PC-3 (cell line): ENCODE results near the gene PPP4R4. TPM values are rescaled to one million over a fixed set of nuclear protein-coding genes. Genes with fewer than 3 reads are reported as not detected.
"Not testable (repeated sequence)": the region's sequence is repeated elsewhere in the genome, so short reads cannot be mapped to it uniquely, and the experiment has no call there.

Experiments
- ATAC-seq: fragments of 200-7000 bp; cut with Tn5 transposase; 2 replicates; pipeline ENCODE4 v1.9.1; 2020; ENCODE audit warnings: mild to moderate bottlenecking, moderate library complexity
- BruUV-seq: library from RNA; stranded (reverse); fragments of 400-500 nt; replicated peaks from 2 replicates; lab custom pipeline; 2021; lab: Mats Ljungman, UMichigan
- CTCF ChIA-PET: fragments of 300-600 bp; sonication (Branson Sonifier 250); formaldehyde crosslinking; loops from one replicate; lab custom pipeline; 2022; ENCODE audit warnings: antibody characterized with exemption; lab: Charles Lee
- POLR2A ChIA-PET: fragments of 300-600 bp; sonication (Branson Sonifier 250); formaldehyde crosslinking; loops from one replicate; lab custom pipeline; 2022; ENCODE audit warnings: antibody characterized with exemption; ENCODE audit not compliant: unreplicated experiment; lab: Charles Lee
- DNase-seq: peaks from one replicate; pipeline ENCODE4 v3.0.0-alpha.2; 2015
- H2AFZ ChIP-seq: fragments of 300-600 bp; sonication (generic); 2 replicates; pipeline ENCODE4 v1.6.0; 2016; ENCODE audit warnings: antibody characterized with exemption, low read length
- H3F3A ChIP-seq: fragments of 300-600 bp; sonication (generic); one replicate; pipeline ENCODE4 v1.6.0; 2017; ENCODE audit warnings: antibody characterized with exemption, low read length, control low read depth, mild to moderate bottlenecking; ENCODE audit not compliant: unreplicated experiment
- H3K27ac ChIP-seq: fragments of 300-600 bp; sonication (generic); 2 replicates; pipeline ENCODE4 v1.5.1; 2016; ENCODE audit warnings: mild to moderate bottlenecking, low read length
- H3K27me3 ChIP-seq: fragments of 300-600 bp; sonication (generic); 2 replicates; pipeline ENCODE4 v1.6.1; 2016; ENCODE audit warnings: low read length, mixed read lengths
- H3K36me3 ChIP-seq: fragments of 300-600 bp; sonication (generic); 2 replicates; pipeline ENCODE4 v1.6.1; 2016; ENCODE audit warnings: low read depth, mixed run types, low read length, mixed read lengths
- H3K4me1 ChIP-seq: fragments of 300-600 bp; sonication (generic); 2 replicates; pipeline ENCODE4 v1.5.1; 2016; ENCODE audit warnings: low read length; ENCODE audit not compliant: insufficient read depth
- H3K4me2 ChIP-seq: fragments of 300-600 bp; sonication (generic); 2 replicates; pipeline ENCODE4 v1.6.0; 2016; ENCODE audit warnings: low read length
- H3K4me3 ChIP-seq: fragments of 300-600 bp; sonication (generic); 2 replicates; pipeline ENCODE4 v1.5.1; 2016; ENCODE audit warnings: mild to moderate bottlenecking, low read length, mixed read lengths
- H3K79me2 ChIP-seq: fragments of 300-600 bp; sonication (generic); 2 replicates; pipeline ENCODE4 v1.6.1; 2017; ENCODE audit warnings: low read length, mixed read lengths
- H3K9ac ChIP-seq: fragments of 300-600 bp; sonication (generic); 2 replicates; pipeline ENCODE4 v1.6.0; 2016; ENCODE audit warnings: mild to moderate bottlenecking, low read length
- H3K9me2 ChIP-seq: fragments of 300-600 bp; sonication (generic); replicated peaks from 2 replicates; pipeline ENCODE4 v1.6.1; 2016; ENCODE audit warnings: mixed run types, low read length, mixed read lengths
- H3K9me3 ChIP-seq: fragments of 300-600 bp; sonication (generic); 2 replicates; pipeline ENCODE4 v1.6.1; 2016; ENCODE audit warnings: low read length, mixed read lengths
- H4K20me1 ChIP-seq: fragments of 300-600 bp; sonication (generic); 2 replicates; pipeline ENCODE4 v1.6.1; 2016; ENCODE audit warnings: low read length, mixed read lengths
- EZH2 ChIP-seq: fragments of 300-600 bp; sonication (generic); IDR thresholded peaks from one replicate; pipeline ENCODE4 v1.6.1; 2017; ENCODE audit warnings: antibody characterized with exemption, mild to moderate bottlenecking, low read length; ENCODE audit not compliant: unreplicated experiment
- EZH2phosphoT487 ChIP-seq: fragments of 300-600 bp; sonication (generic); IDR thresholded peaks from 2 replicates; pipeline ENCODE4 v1.6.1; 2018; ENCODE audit warnings: mild to moderate bottlenecking, antibody characterized with exemption, low read length, borderline replicate concordance
- intact Hi-C: fragments of 100-400 bp; cut with micrococcal nuclease; formaldehyde crosslinking; loops from 2 replicates; pipeline ENCODE4 v1.9.0; 2023
- total RNA-seq: library from RNA; depleted of rRNA; stranded (reverse); fragments of >200 nt; gene quantifications from 2 replicates; pipeline ENCODE4 v1.2.3, GENCODE V29; 2014
- TF ChIP-seq, protein P1 (sequence below): fragments of 300-600 bp; sonication (generic); conservative IDR thresholded peaks from 2 replicates; pipeline ENCODE4 v1.5.1; 2017; ENCODE audit warnings: antibody characterized with exemption, low read depth, mild to moderate bottlenecking, low read length

The PPP4R4 gene
- total RNA-seq, 1 experiment from 2014 or later: 0.11 TPM

DNA sequence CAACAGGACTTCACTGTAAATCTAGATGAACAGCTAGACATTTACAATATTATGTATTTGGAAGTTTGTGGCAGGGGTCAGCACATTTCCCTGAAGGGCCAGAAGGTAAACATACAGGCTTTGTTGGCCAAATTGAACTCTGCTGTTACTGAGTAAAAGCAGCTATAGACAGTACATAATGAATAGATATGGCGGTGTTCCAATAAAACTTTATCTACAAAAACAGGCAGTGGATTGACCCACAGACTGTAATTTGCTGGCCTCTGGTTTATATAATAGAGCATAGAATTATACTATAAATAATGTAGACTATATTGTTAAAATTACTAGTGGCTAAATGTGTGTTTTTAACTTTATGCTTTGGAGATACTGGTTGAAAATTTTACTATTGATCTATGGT lies 93.2 kb downstream of the PPP4R4 start:
- H3K9me3 ChIP-seq: no peaks in the 10 kb centered on the region
- H4K20me1 ChIP-seq: no peaks in the 10 kb centered on the region
- no peaks in the 10 kb centered on the region for H3K79me2 ChIP-seq
- H3F3A ChIP-seq: no peaks in the 10 kb centered on the region
- no peak for TF ChIP-seq EZH2phosphoT487
- TF ChIP-seq EZH2: no peak
- TF ChIP-seq, protein P1, sequence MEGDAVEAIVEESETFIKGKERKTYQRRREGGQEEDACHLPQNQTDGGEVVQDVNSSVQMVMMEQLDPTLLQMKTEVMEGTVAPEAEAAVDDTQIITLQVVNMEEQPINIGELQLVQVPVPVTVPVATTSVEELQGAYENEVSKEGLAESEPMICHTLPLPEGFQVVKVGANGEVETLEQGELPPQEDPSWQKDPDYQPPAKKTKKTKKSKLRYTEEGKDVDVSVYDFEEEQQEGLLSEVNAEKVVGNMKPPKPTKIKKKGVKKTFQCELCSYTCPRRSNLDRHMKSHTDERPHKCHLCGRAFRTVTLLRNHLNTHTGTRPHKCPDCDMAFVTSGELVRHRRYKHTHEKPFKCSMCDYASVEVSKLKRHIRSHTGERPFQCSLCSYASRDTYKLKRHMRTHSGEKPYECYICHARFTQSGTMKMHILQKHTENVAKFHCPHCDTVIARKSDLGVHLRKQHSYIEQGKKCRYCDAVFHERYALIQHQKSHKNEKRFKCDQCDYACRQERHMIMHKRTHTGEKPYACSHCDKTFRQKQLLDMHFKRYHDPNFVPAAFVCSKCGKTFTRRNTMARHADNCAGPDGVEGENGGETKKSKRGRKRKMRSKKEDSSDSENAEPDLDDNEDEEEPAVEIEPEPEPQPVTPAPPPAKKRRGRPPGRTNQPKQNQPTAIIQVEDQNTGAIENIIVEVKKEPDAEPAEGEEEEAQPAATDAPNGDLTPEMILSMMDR: no peak
- no peak overlapping the region for H2AFZ ChIP-seq
- ATAC-seq (no peak), DNase-seq (no peak)
- H3K27ac ChIP-seq: no peak overlapping the region
- H3K36me3 ChIP-seq: no peaks in the 10 kb centered on the region
- no TSS peak for BruUV-seq
- H3K9ac ChIP-seq: no peak overlapping the region
- no peak overlapping the region for H3K4me3 ChIP-seq
- ChIA-PET POLR2A (no interaction called here), CTCF (no interaction called here)
- intact Hi-C loops: no loop called here
- H3K27me3 ChIP-seq: no peaks in the 10 kb centered on the region
- H3K4me1 ChIP-seq: no peaks in the 10 kb centered on the region
- H3K4me2 ChIP-seq: no peak overlapping the region
- no peaks in the 10 kb centered on the region for H3K9me2 ChIP-seq

DNA sequence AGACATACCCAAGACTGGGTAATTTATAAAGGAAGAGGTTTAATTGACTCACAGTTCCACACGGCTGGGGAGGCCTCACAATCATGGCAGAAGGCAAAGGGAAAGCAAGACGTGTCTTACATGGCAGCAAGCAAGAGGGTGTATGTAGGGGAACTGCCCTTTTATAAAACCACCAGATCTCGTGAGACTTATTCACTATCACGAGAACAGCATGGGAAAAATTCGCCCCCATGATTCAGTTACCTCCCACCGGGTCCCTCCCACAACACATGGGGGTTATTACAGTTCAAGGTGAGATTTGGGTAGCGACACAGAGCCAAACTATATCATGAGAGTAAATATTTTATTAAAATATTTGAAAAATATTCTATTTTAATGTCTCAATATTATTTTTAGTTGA lies 94.5 kb downstream of the PPP4R4 start:
- POLR2A ChIA-PET, CTCF ChIA-PET, H2AFZ ChIP-seq: not testable (repeated sequence)

DNA sequence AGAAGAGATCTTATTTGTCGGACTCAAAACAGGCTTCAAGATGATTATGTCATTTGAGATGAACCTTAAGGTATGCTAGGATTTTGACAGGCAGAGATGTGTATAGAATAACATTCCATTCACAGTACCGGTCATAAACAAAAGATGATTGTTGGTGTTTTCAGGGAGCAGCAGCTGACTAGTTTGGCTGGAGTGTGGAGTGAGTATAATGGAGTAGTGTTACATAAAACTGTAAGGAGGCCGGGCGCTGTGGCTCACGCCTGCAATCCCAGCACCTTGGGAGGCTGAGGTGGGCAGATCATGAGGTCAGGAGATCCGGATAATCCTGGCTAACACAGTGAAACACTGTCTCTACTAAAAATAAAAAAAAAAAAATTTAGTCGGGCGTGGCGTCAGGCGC lies 95.0 kb downstream of the PPP4R4 start:
- Histone ChIP-seq H3K79me2 (no peaks in the 10 kb centered on the region), H3K9me3 (no peaks in the 10 kb centered on the region), H3K4me2 (no peak overlapping the region), H3K9me2 (no peaks in the 10 kb centered on the region), H3F3A (no peaks in the 10 kb centered on the region), H3K27me3 (no peaks in the 10 kb centered on the region), H3K27ac (no peak overlapping the region), H2AFZ (no peak overlapping the region), H3K36me3 (no peaks in the 10 kb centered on the region), H4K20me1 (no peaks in the 10 kb centered on the region), H3K9ac (no peak overlapping the region), H3K4me3 (no peak overlapping the region), H3K4me1 (no peaks in the 10 kb centered on the region)
- no peak for DNase-seq
- ChIA-PET POLR2A (no interaction called here), CTCF (no interaction called here)
- BruUV-seq: no TSS peak
- no peak for ATAC-seq
- intact Hi-C loops: no loop called here
- TF ChIP-seq EZH2phosphoT487: no peak
- TF ChIP-seq EZH2: no peak
- TF ChIP-seq, protein P1: no peak

More for the DNA sequence above, 94.5 kb downstream of the PPP4R4 start:
- H3K36me3 ChIP-seq, H4K20me1 ChIP-seq, H3K27ac ChIP-seq, H3K9ac ChIP-seq, intact Hi-C loops, DNase-seq, H3K9me2 ChIP-seq, BruUV-seq, ATAC-seq, H3F3A ChIP-seq, H3K9me3 ChIP-seq, H3K4me1 ChIP-seq, H3K27me3 ChIP-seq, H3K4me3 ChIP-seq, H3K79me2 ChIP-seq, H3K4me2 ChIP-seq: not testable (repeated sequence)

DNA sequence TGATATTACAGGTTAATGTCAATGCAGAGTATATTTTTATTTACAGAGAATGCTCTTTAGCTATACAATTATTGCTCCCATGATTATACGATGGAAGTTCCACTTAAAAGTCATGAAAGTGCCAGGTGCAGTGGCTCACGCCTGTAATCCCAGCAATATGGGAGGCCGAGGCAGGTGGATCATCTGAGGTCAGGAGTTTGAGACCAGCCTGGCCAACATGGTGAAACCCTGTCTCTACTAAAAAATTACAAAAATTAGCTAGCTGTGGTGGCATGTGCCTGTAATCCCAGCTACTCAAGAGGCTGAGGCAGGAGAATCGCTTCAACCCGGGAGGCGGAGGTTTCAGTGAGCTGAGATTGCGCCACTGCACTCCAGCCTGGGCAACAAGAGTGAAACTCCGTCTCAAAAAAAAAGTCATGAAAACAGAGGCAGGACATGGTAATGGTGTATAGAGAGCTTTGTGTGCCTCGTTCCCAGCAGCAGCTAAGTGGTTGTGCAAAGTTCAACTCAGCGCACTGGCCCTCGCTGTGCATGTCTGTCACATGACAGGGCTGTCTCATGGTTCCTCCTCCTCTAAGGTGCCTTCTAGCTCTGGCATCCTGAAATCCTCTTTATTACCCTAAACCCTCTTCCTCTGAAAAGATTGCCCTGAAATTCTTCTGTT lies 102.9 kb downstream of the PPP4R4 start:
- intact Hi-C loops, H4K20me1 ChIP-seq, H3K9ac ChIP-seq, H3K4me3 ChIP-seq, H3K4me1 ChIP-seq, H3K36me3 ChIP-seq, H3K9me2 ChIP-seq, H3K27ac ChIP-seq, BruUV-seq, H2AFZ ChIP-seq, CTCF ChIA-PET, DNase-seq, H3K9me3 ChIP-seq, POLR2A ChIA-PET, H3F3A ChIP-seq, H3K79me2 ChIP-seq, H3K4me2 ChIP-seq, ATAC-seq, H3K27me3 ChIP-seq: not testable (repeated sequence)
